HEK293 (cell line): ENCODE results near the gene HSPE1.

Source experiments
- CTCF ChIA-PET: fragments of 350-600 bp; formaldehyde crosslinking; extraction: SDS; loops from one replicate; lab custom pipeline; 2021; ENCODE audit warnings: antibody characterized with exemption; lab: Yijun Ruan, JAX
- POLR2A ChIA-PET: fragments of 300-600 bp; formaldehyde crosslinking; extraction: SDS; loops from one replicate; lab custom pipeline; 2020; ENCODE audit warnings: antibody characterized with exemption, inconsistent platforms; lab: Yijun Ruan, JAX
- H3K27ac ChIP-seq: fragments of 200-500 bp; sonication (Bioruptor generic); 2 replicates; pipeline ENCODE4 v1.5.1; 2014; ENCODE audit warnings: low read depth, low read length, control low read depth, inconsistent platforms; ENCODE audit errors: extremely low read depth
- H3K36me3 ChIP-seq, 2 experiments: fragments of 200-500 bp in 1 of 2; sonication (Bioruptor generic) in 1 of 2; 1 replicate in 1 of 2; 2 replicates in 1 of 2; pipeline ENCODE4 v1.5.1; 2014 to 2017; ENCODE audit warnings: inconsistent platforms in 2 of 2, low read length in 2 of 2; ENCODE audit not compliant: control insufficient read depth in 2 of 2, insufficient read depth in 1 of 2
- H3K4me1 ChIP-seq: fragments of 200-500 bp; sonication (Bioruptor generic); 2 replicates; pipeline ENCODE4 v1.5.1; 2014; ENCODE audit warnings: mild to moderate bottlenecking, low read length, inconsistent platforms; ENCODE audit not compliant: control insufficient read depth, insufficient read depth
- H3K4me3 ChIP-seq: 2 replicates; pipeline ENCODE4 v1.5.1; 2011; ENCODE audit warnings: low read depth, mild to moderate bottlenecking, control low read depth, low read length, moderate library complexity
- H3K9me3 ChIP-seq: fragments of 200-500 bp; sonication (Bioruptor generic); 2 replicates; pipeline ENCODE4 v1.5.1; 2014; ENCODE audit warnings: low read depth, low read length, inconsistent platforms; ENCODE audit not compliant: control insufficient read depth, insufficient read depth
- BCL11B ChIP-seq: fragments of 450-650 bp; formaldehyde crosslinking; IDR thresholded peaks from 2 replicates; pipeline ENCODE4 v1.5.1; 2016; ENCODE audit warnings: low read depth, missing biosample characterization, missing genetic modification characterization
- GFI1B ChIP-seq: fragments of 450-650 bp; formaldehyde crosslinking; IDR thresholded peaks from 2 replicates; pipeline ENCODE4 v1.5.1; 2016; ENCODE audit warnings: missing biosample characterization, missing genetic modification characterization
- HOXD13 ChIP-seq: sonication (generic); formaldehyde crosslinking; IDR thresholded peaks from 2 replicates; pipeline ENCODE4 v1.8.0; 2022; ENCODE audit warnings: missing genetic modification reagents, borderline replicate concordance
- INSM2 ChIP-seq: fragments of 450-650 bp; formaldehyde crosslinking; IDR thresholded peaks from 2 replicates; pipeline ENCODE4 v1.5.1; 2016; ENCODE audit warnings: missing biosample characterization, missing genetic modification characterization
- KLF10 ChIP-seq: fragments of 450-650 bp; IDR thresholded peaks from 2 replicates; pipeline ENCODE4 v1.5.1; 2018; ENCODE audit warnings: missing biosample characterization, mild to moderate bottlenecking, missing genetic modification characterization
- KLF7 ChIP-seq: fragments of 450-650 bp; formaldehyde crosslinking; IDR thresholded peaks from 2 replicates; pipeline ENCODE4 v1.5.1; 2016; ENCODE audit warnings: missing biosample characterization, missing genetic modification characterization, borderline replicate concordance
- OSR2 ChIP-seq: fragments of 450-650 bp; formaldehyde crosslinking; IDR thresholded peaks from 2 replicates; pipeline ENCODE4 v1.5.1; 2016; ENCODE audit warnings: missing biosample characterization, missing genetic modification characterization
- SALL2 ChIP-seq: fragments of 450-650 bp; formaldehyde crosslinking; IDR thresholded peaks from 2 replicates; pipeline ENCODE4 v1.5.0; 2017; ENCODE audit warnings: missing biosample characterization, mild to moderate bottlenecking, missing genetic modification characterization, borderline replicate concordance
- SP7 ChIP-seq: fragments of 450-650 bp; formaldehyde crosslinking; IDR thresholded peaks from 2 replicates; pipeline ENCODE4 v1.5.1; 2016; ENCODE audit warnings: missing biosample characterization, missing genetic modification characterization
- WT1 ChIP-seq: fragments of 450-650 bp; formaldehyde crosslinking; IDR thresholded peaks from 2 replicates; pipeline ENCODE4 v1.5.1; 2016; ENCODE audit warnings: missing biosample characterization, missing genetic modification characterization
- ZBTB48 ChIP-seq: fragments of 450-650 bp; formaldehyde crosslinking; IDR thresholded peaks from 2 replicates; pipeline ENCODE4 v1.5.1; 2016; ENCODE audit warnings: missing biosample characterization, missing genetic modification characterization
- ZNF121 ChIP-seq: fragments of 450-650 bp; formaldehyde crosslinking; IDR thresholded peaks from 2 replicates; pipeline ENCODE4 v1.5.1; 2016; ENCODE audit warnings: missing biosample characterization, missing genetic modification characterization
- ZNF140 ChIP-seq: fragments of 450-650 bp; formaldehyde crosslinking; IDR thresholded peaks from 2 replicates; pipeline ENCODE4 v1.5.1; 2016; ENCODE audit warnings: missing biosample characterization, missing genetic modification characterization
- ZNF16 ChIP-seq: fragments of 450-650 bp; formaldehyde crosslinking; IDR thresholded peaks from 2 replicates; pipeline ENCODE4 v1.5.1; 2016; ENCODE audit warnings: low read depth, missing biosample characterization, missing genetic modification characterization
- ZNF239 ChIP-seq: fragments of 450-650 bp; formaldehyde crosslinking; IDR thresholded peaks from 2 replicates; pipeline ENCODE4 v1.5.1; 2016; ENCODE audit warnings: missing biosample characterization, missing genetic modification characterization
- ZNF248 ChIP-seq: fragments of 450-650 bp; formaldehyde crosslinking; IDR thresholded peaks from 2 replicates; pipeline ENCODE4 v1.5.1; 2017; ENCODE audit warnings: missing biosample characterization, missing genetic modification characterization
- ZNF274 ChIP-seq, 2 experiments: fragments of 200-500 bp in 1 of 2; fragments of 450-650 bp in 1 of 2; sonication (Bioruptor generic) in 1 of 2; formaldehyde crosslinking in 1 of 2; IDR thresholded peaks; 2 replicates each; pipeline versions ENCODE4 v1.5.1 to v1.6.1; 2014 to 2016; ENCODE audit warnings: borderline replicate concordance in 1 of 2, inconsistent platforms in 1 of 2, low read length in 1 of 2, missing biosample characterization in 1 of 2, missing genetic modification characterization in 1 of 2
- ZNF426 ChIP-seq: fragments of 450-650 bp; formaldehyde crosslinking; IDR thresholded peaks from 2 replicates; pipeline ENCODE4 v1.5.1; 2017; ENCODE audit warnings: missing biosample characterization, missing genetic modification characterization, mild to moderate bottlenecking, inconsistent platforms, moderate library complexity
- ZNF473 ChIP-seq: fragments of 450-650 bp; formaldehyde crosslinking; IDR thresholded peaks from 2 replicates; pipeline ENCODE4 v1.5.1; 2017; ENCODE audit warnings: missing biosample characterization, missing genetic modification characterization
- ZNF513 ChIP-seq: fragments of 450-650 bp; IDR thresholded peaks from 2 replicates; pipeline ENCODE4 v1.5.1; 2018; ENCODE audit warnings: missing biosample characterization, missing genetic modification characterization
- ZNF521 ChIP-seq: fragments of 450-650 bp; formaldehyde crosslinking; IDR thresholded peaks from 2 replicates; pipeline ENCODE4 v1.5.1; 2017; ENCODE audit warnings: missing biosample characterization, mild to moderate bottlenecking, missing genetic modification characterization
- ZNF544 ChIP-seq: fragments of 450-650 bp; formaldehyde crosslinking; IDR thresholded peaks from 2 replicates; pipeline ENCODE4 v1.5.0; 2017; ENCODE audit warnings: missing biosample characterization, missing genetic modification characterization
- ZNF549 ChIP-seq: fragments of 450-650 bp; IDR thresholded peaks from 2 replicates; pipeline ENCODE4 v1.5.1; 2018; ENCODE audit warnings: missing biosample characterization, missing genetic modification characterization, mild to moderate bottlenecking, inconsistent platforms, moderate library complexity
- ZNF558 ChIP-seq: fragments of 450-650 bp; formaldehyde crosslinking; IDR thresholded peaks from 2 replicates; pipeline ENCODE4 v1.5.1; 2016; ENCODE audit warnings: missing biosample characterization, missing genetic modification characterization
- ZNF596 ChIP-seq: fragments of 450-650 bp; IDR thresholded peaks from 2 replicates; pipeline ENCODE4 v1.5.0; 2018; ENCODE audit warnings: missing biosample characterization, mild to moderate bottlenecking, missing genetic modification characterization, moderate library complexity
- ZNF624 ChIP-seq: fragments of 450-650 bp; formaldehyde crosslinking; IDR thresholded peaks from 2 replicates; pipeline ENCODE4 v1.5.1; 2017; ENCODE audit warnings: missing biosample characterization, missing genetic modification characterization
- ZNF658 ChIP-seq: fragments of 450-650 bp; formaldehyde crosslinking; IDR thresholded peaks from 2 replicates; pipeline ENCODE4; 2016; ENCODE audit warnings: missing biosample characterization, missing genetic modification characterization
- ZNF670 ChIP-seq: fragments of 450-650 bp; formaldehyde crosslinking; IDR thresholded peaks from 2 replicates; pipeline ENCODE4 v1.5.1; 2016; ENCODE audit warnings: missing biosample characterization, missing genetic modification characterization, low read depth
- ZNF747 ChIP-seq: fragments of 450-650 bp; formaldehyde crosslinking; IDR thresholded peaks from 2 replicates; pipeline ENCODE4 v1.5.1; 2016; ENCODE audit warnings: missing biosample characterization, missing genetic modification characterization
- ZNF776 ChIP-seq: fragments of 450-650 bp; formaldehyde crosslinking; IDR thresholded peaks from 2 replicates; pipeline ENCODE4 v1.5.0; 2017; ENCODE audit warnings: missing biosample characterization, missing genetic modification characterization, borderline replicate concordance
- ZSCAN18 ChIP-seq: fragments of 450-650 bp; formaldehyde crosslinking; IDR thresholded peaks from 2 replicates; pipeline ENCODE4 v1.5.1; 2016; ENCODE audit warnings: missing biosample characterization, missing genetic modification characterization
- ZXDB ChIP-seq: fragments of 450-650 bp; formaldehyde crosslinking; IDR thresholded peaks from 2 replicates; pipeline ENCODE4 v1.5.1; 2016; ENCODE audit warnings: missing biosample characterization, missing genetic modification characterization
- TF ChIP-seq, protein P1 (sequence below): fragments of 450-650 bp; formaldehyde crosslinking; IDR thresholded peaks from 2 replicates; pipeline ENCODE4 v1.5.1; 2016; ENCODE audit warnings: missing biosample characterization, missing genetic modification characterization

HSPE1 gene

GRCh38 chr2:197453123-197453913, 46.9 kb upstream of the HSPE1 start, which contains the start of gene COQ10B (continued):
- 0 out of 2 replicates have a peak, but pooled peaks have one; percentile 18 for TF ChIP-seq WT1 (tag by site-specific recombination)
- peak; percentile 67 for TF ChIP-seq KLF10 (tag by site-specific recombination)
- TF ChIP-seq ZNF596 (tag by site-specific recombination), result no peak
- TF ChIP-seq ZNF16 (tag by site-specific recombination), result no peak
- TF ChIP-seq SALL2 (tag by site-specific recombination), result no peak
- TF ChIP-seq ZNF426 (tag by site-specific recombination), result no peak
- TF ChIP-seq KLF7 (tag by site-specific recombination), result no peak
- no peak for TF ChIP-seq ZNF513 (tag by site-specific recombination)
- peak; percentile 58; the same call in 1 of the 2 replicates for TF ChIP-seq INSM2 (tag by site-specific recombination)
- no peak for TF ChIP-seq GFI1B
- TF ChIP-seq ZNF473, result no peak
- no peak for TF ChIP-seq ZNF776
- TF ChIP-seq ZNF521, result no peak
- TF ChIP-seq SP7 (tag by site-specific recombination), result peak; percentile 66
- TF ChIP-seq ZNF658 (tag by site-specific recombination), result no peak
- TF ChIP-seq, protein P1, sequence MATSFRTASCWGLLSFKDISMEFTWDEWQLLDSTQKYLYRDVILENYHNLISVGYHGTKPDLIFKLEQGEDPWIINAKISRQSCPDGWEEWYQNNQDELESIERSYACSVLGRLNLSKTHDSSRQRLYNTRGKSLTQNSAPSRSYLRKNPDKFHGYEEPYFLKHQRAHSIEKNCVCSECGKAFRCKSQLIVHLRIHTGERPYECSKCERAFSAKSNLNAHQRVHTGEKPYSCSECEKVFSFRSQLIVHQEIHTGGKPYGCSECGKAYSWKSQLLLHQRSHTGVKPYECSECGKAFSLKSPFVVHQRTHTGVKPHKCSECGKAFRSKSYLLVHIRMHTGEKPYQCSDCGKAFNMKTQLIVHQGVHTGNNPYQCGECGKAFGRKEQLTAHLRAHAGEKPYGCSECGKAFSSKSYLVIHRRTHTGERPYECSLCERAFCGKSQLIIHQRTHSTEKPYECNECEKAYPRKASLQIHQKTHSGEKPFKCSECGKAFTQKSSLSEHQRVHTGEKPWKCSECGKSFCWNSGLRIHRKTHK (tag by site-specific recombination), result no peak
- no peak for TF ChIP-seq ZNF549 (tag by site-specific recombination)
- TF ChIP-seq ZNF140 (tag by site-specific recombination), result no peak
- TF ChIP-seq ZBTB48 (tag by site-specific recombination), result no peak
- no peak for TF ChIP-seq ZSCAN18 (tag by site-specific recombination)
- TF ChIP-seq ZXDB (tag by site-specific recombination), result peak; percentile 59

DNA sequence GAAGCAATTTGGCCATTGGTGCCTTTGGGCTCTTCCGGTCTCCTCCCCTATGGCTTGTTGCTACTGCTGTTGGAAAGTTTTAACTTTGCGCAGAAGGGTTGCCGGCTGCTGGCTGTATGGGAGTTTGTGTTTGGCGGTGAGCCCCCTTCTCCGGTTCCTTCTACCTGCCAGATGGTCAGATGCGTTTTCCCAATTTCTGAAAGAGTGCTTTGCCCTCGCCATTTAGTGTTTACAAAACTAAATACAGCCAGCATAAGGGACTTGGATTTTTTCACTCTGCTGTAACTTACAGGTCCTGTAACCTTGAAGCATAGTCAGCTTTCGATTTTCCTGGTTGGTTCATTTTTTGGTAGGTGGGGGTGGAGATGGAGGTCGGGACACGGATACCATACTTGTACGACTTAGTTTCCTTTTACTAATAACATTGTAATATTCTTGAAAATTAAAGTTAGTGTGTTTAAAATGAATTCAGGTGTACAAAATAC, 46.2 kb upstream of the HSPE1 start:
- Histone ChIP-seq H3K4me3 (peak overlapping the region; percentile 93), H3K4me1 (no peaks in the 10 kb centered on the region), H3K9me3 (no peaks in the 10 kb centered on the region), H3K27ac (peak overlapping the region; percentile 93), H3K36me3 (no peaks in the 10 kb centered on the region)
- CTCF ChIA-PET, result no interaction called here
- POLR2A ChIA-PET, result interaction anchor here (1.3 to 3.1 kb wide), 3 partner anchors 11 to 46 kb away, joined by 5 to 69 read pairs (median 35); partner anchors contain the start of genes HSPD1, HSPE1 and SF3B1
- peak; percentile 43; the same call in 1 of the 2 replicates for TF ChIP-seq OSR2 (tag by site-specific recombination)
- no peak for TF ChIP-seq ZNF747 (tag by site-specific recombination)
- no peak for TF ChIP-seq ZNF558
- TF ChIP-seq BCL11B (tag by site-specific recombination), result 0 out of 2 replicates have a peak, but pooled peaks have one; percentile 5
- TF ChIP-seq ZNF239 (tag by site-specific recombination), result no peak
- no peak for TF ChIP-seq ZNF624 (tag by site-specific recombination)
- TF ChIP-seq ZNF274 (IDR thresholded peaks at IDR 0.05; ENCODE audit: low read length), result no peak
- no peak for TF ChIP-seq ZNF274 (tag by site-specific recombination; IDR thresholded peaks at IDR 0.05; ENCODE audit: borderline replicate concordance)
- TF ChIP-seq ZNF121 (tag by site-specific recombination), result no peak
- TF ChIP-seq HOXD13 (CRISPR knock-in tag), result no peak
- no peak for TF ChIP-seq ZNF670
- TF ChIP-seq ZNF658 (tag by site-specific recombination), result no peak
- no peak for TF ChIP-seq ZNF544 (tag by site-specific recombination)
- TF ChIP-seq ZNF248 (tag by site-specific recombination), result no peak
